Esophagus squamous epithelium (tissue), 4 donors: Measurements from ENCODE around the gene SSC4D.

Experiments
- CTCF ChIP-seq, 6 experiments: fragments of 450-650 bp in 4 of 6; fragments of 200-600 bp in 2 of 6; sonication (generic) in 2 of 6; IDR thresholded peaks; one replicate each; pipeline ENCODE4 v1.5.1; 2016 to 2019; ENCODE audit warnings: antibody characterized with exemption in 6 of 6, mild to moderate bottlenecking in 4 of 6, moderate library complexity in 4 of 6
- POLR2A ChIP-seq, 4 donors: fragments of 450-650 bp; IDR thresholded peaks; one replicate each; pipeline ENCODE4 v1.6.1; 2017; ENCODE audit warnings: antibody characterized with exemption in 4 of 4, mild to moderate bottlenecking in 4 of 4, moderate library complexity in 3 of 4

- TF ChIP-seq CTCF (IDR thresholded peaks at IDR 0.05) = no peak
- no peak for TF ChIP-seq POLR2A (IDR thresholded peaks at IDR 0.05)
Measured at GRCh38 chr7:76394957-76395356, 14.5 kb downstream of the SSC4D start.
